ENCODE measurements around the gene MPZL1.

DNA sequence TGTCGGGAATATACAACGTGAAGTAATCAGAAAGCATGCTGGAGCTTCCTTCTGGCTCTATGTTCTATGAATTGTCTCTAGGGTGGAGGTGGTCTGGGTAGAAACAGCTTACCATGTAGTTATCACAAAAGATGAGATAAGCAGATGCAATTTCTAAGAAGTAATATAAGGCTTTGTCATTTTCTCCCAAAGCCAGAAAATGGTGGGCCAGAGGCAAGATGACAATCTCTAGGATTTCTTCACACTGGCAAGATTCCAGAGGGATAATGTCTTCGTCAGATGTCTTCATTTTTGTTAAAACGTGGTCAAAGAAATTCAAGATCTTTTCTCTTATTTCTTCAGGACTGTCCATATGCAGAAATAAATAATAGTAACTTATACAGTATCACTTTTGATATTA lies 114.4 kb downstream of the MPZL1 start:
- TF ChIP-seq, protein P1, sequence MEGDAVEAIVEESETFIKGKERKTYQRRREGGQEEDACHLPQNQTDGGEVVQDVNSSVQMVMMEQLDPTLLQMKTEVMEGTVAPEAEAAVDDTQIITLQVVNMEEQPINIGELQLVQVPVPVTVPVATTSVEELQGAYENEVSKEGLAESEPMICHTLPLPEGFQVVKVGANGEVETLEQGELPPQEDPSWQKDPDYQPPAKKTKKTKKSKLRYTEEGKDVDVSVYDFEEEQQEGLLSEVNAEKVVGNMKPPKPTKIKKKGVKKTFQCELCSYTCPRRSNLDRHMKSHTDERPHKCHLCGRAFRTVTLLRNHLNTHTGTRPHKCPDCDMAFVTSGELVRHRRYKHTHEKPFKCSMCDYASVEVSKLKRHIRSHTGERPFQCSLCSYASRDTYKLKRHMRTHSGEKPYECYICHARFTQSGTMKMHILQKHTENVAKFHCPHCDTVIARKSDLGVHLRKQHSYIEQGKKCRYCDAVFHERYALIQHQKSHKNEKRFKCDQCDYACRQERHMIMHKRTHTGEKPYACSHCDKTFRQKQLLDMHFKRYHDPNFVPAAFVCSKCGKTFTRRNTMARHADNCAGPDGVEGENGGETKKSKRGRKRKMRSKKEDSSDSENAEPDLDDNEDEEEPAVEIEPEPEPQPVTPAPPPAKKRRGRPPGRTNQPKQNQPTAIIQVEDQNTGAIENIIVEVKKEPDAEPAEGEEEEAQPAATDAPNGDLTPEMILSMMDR (IDR thresholded peaks at IDR 0.05) = no peak
- TF ChIP-seq POLR2A (IDR thresholded peaks at IDR 0.05) = no peak
